Measurements from ENCODE around the gene FAM131B. TPM values are rescaled to one million over a fixed set of nuclear protein-coding genes. Genes with fewer than 3 reads are reported as not detected.

The FAM131B gene
- polyA plus RNA-seq, 1 donor from 2014 or later, result 0.38 TPM

DNA sequence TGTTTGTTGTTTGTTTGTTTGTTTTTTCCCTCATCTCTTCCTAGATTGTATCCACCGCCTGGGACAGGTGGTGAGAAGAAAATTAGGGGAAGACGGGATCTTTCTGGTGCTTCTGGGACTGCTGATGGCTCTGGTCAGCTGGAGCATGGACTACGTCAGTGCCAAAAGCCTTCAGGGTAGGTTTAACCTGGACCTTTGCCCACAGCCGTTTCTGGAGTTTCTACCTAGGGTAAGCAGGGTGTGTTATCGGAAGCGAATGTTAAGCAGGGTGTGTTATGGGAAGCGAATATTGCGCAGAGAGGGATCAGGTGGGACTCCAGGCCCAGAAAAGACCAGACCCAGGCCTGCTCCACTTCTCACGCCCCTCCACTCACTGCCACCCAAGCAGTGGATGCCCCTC lies 41.9 kb downstream of the FAM131B start:
- Mint-ChIP-seq H3K36me3 (no peaks in the 10 kb centered on the region), H3K27ac (no peak overlapping the region), H3K4me1 (peaks cover 14 to 22% (median 22%) of the 10 kb centered on the region in 3 donors), H3K27me3 (no peaks in the 10 kb centered on the region), H3K9me3 (no peaks in the 10 kb centered on the region), H3K4me3 (no peak overlapping the region)

DNA sequence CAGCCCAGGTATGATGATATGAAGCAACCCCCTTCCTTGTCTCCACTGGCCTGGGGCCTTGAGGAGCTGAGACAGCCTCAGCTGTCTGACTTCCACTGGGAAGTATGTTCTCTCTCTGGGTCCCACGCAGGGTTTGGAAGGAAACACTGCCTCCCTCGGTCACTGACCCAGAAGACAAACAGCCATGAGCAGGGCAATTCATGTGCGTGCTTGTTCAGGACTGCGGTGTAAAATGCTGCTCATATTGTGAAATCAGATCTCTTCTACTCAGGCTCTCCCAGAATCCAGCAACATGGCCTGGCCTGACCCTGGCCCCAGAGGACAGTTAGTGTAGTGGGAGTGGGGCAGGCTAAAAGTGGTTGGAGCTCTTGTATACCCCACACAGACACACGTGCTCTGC lies 43.9 kb downstream of the FAM131B start:
- Mint-ChIP-seq H3K36me3 (no peaks in the 10 kb centered on the region), H3K4me3 (no peak overlapping the region), H3K9me3 (no peaks in the 10 kb centered on the region), H3K27me3 (no peaks in the 10 kb centered on the region), H3K27ac (peak overlapping the region in 1 of 3 donors; percentile 37), H3K4me1 (peaks cover 0 to 3% (median 2%) of the 10 kb centered on the region in 3 donors)

DNA sequence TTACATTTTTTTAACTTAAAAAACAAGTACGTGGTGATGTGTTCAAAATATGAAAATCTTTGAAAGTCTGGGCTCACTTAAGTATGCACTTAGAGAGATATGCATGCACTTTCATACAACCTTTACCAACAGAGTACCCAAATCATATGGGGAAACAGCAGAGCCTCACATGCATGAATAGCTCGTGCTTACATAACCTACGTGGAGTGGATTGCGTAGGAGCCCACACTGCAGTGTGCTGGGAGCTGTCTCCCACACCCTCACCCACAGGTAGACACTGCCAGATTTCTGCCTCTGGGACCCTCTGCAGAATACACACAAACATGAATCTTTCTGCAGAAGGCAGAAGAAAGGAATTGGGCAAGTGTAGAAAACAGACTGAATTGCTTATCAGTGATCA lies 46.0 kb downstream of the FAM131B start:
- H3K27ac Mint-ChIP-seq, result no peak overlapping the region
- H3K9me3 Mint-ChIP-seq, result no peaks in the 10 kb centered on the region
- H3K27me3 Mint-ChIP-seq, result no peaks in the 10 kb centered on the region
- no peaks in the 10 kb centered on the region for H3K36me3 Mint-ChIP-seq
- peaks cover 0 to 2% (median 0%) of the 10 kb centered on the region in 3 donors for H3K4me1 Mint-ChIP-seq
- no peak overlapping the region for H3K4me3 Mint-ChIP-seq

DNA sequence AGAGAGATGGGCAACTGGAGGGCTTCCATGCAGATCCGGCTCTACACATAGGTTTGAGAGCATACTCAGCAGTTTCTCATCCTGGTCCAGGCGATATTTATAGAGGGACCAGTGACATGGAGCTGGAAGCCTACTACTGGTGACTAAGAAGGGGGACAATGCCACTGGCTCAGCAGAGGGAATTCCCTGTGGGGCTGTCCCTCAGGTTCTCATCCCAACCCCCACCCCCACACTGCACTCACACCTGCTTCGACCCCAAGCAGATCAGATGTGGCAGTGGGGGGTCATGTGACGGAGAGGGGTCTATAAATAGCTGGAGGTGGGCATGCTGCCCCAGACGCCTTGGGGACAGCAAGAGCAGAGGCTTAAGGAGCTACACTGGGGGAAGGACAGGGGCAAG lies 46.7 kb downstream of the FAM131B start, which contains the start of gene CLCN1:
CLCN1 (plus strand) TSS at position 336 of the 400 bp plus-strand sequence. CDS start 102 bp downstream, outside the sequence.
- Mint-ChIP-seq H3K9me3 (no peaks in the 10 kb centered on the region), H3K36me3 (peaks cover 2% of the 10 kb centered on the region), H3K4me3 (no peak within 1 kb of the TSS), H3K27me3 (no peaks in the 10 kb centered on the region), H3K4me1 (peaks cover 0 to 5% (median 2%) of the 10 kb centered on the region in 3 donors), H3K27ac (no peak within 1 kb of the TSS)

DNA sequence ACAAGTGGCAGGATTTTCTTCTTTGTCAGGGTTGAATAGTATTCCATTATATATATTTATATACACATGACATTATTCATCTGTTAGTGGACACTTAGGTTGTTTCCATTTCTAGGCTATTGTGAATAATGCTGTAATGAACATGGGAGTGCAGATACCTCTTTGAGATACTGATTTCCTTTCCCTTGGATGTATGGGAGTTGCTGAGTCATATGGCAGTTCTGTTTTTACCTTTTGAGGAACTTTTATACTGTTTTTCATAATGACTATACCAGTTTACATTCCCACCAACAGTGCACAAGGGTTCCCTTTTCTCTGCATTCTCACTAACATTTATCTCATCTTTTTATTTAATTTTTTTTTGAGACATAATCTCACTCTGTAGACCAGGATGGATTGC lies 48.4 kb downstream of the FAM131B start:
- Mint-ChIP-seq H3K27ac (peak overlapping the region in 1 of 3 donors; percentile 81), H3K9me3 (no peaks in the 10 kb centered on the region), H3K27me3 (no peaks in the 10 kb centered on the region)

DNA sequence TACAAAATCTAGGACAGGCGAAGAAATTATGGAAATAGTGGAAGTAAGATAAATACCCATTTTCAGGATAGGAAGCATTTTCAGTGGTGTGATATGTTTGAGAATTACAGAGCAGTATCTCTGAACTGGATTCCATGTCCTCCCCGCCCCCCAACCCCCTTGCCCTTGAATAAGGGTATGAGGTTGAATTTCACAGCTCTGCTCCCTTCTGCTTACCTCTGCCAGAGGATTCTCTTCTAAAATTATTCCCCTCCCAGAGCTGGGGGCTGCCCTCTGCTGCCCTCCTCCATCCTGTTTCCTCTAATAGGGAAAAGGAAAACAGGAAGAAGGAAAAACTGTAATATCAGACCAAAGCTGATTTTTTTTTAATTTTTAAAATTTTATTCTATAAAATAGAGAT lies 53.9 kb downstream of the FAM131B start:
- Mint-ChIP-seq H3K27ac (peak overlapping the region in 1 of 3 donors; percentile 86), H3K9me3 (no peaks in the 10 kb centered on the region), H3K27me3 (no peaks in the 10 kb centered on the region), H3K4me1 (peaks cover 16 to 23% (median 19%) of the 10 kb centered on the region in 3 donors), H3K4me3 (no peak overlapping the region), H3K36me3 (peaks cover 17% of the 10 kb centered on the region)

More for the DNA sequence above, 48.4 kb downstream of the FAM131B start:
- Mint-ChIP-seq H3K36me3 (peaks cover 8% of the 10 kb centered on the region), H3K4me3 (no peak overlapping the region), H3K4me1 (peaks cover 8 to 9% (median 9%) of the 10 kb centered on the region in 3 donors)

DNA sequence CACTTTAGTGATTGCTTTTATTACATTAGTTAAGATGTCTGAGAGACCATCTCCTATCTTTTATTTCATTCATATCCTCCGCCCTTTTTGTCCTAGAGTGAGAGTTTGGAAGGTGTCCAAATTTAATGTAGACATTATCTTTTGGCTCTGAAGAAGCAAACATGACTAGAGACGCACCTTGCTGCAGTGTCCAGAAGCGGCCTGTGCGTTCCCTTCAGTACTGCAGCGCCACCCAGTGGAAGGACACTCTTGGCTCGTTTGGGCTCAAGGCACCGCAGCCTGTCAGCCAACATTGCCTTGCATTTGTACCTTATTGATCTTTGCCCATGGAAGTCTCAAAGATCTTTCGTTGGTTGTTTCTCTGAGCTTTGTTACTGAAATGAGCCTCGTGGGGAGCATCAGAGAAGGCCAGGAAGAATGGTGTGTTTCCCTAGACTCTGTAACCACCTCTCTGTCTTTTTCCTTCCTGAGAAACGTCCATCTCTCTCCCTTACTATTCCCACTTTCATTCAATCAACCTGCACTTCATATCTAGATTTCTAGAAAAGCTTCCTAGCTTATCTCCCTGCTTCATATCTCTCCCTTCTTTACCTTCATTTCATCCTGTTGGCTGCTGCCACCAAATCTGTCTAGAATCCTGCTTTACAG lies 57.0 kb downstream of the FAM131B start:
- Mint-ChIP-seq H3K36me3 (peaks cover 21% of the 10 kb centered on the region), H3K27me3 (no peaks in the 10 kb centered on the region), H3K4me3 (no peak overlapping the region), H3K9me3 (no peaks in the 10 kb centered on the region), H3K4me1 (peaks cover 23 to 30% (median 27%) of the 10 kb centered on the region in 3 donors), H3K27ac (peak overlapping the region in 2 of 3 donors; percentile 72 to 73)

DNA sequence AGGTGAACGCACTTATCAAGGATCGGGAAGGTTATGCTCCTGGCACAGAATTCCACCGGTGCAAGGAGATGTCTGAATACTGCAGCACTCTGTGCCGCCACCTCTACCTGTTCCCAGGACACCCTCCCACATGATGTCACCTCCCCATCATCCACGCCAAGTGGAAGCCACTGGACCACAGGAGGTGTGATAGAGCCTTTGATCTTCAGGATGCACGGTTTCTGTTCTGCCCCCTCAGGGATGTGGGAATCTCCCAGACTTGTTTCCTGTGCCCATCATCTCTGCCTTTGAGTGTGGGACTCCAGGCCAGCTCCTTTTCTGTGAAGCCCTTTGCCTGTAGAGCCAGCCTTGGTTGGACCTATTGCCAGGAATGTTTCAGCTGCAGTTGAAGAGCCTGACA lies 57.6 kb downstream of the FAM131B start:
- H3K4me3 Mint-ChIP-seq, result peak overlapping the region in 1 of 4 donors; percentile 59
- H3K27ac Mint-ChIP-seq, result no peak overlapping the region
- no peaks in the 10 kb centered on the region for H3K27me3 Mint-ChIP-seq
- H3K36me3 Mint-ChIP-seq, result peaks cover 20% of the 10 kb centered on the region
- peaks cover 17 to 28% (median 26%) of the 10 kb centered on the region in 3 donors for H3K4me1 Mint-ChIP-seq
- H3K9me3 Mint-ChIP-seq, result no peaks in the 10 kb centered on the region

DNA sequence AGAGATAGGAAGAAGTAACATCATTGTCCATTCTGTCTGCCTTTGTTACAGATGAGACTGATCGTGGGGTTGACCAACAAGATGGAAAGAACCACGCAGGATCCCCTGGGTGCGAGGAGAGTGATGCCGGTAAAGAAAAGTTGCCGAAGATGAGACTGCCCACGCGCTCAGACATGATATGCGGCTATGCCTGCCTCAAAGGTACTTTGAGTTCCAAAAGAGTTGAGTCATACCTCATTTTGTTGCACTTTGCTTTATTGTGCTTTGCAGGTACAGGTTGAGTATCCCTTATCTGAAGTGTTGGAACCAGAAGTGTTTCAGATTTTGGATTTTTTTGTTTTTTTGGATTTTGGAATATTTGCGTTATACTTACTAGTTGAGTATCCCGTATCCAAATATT lies 58.8 kb downstream of the FAM131B start:
- Mint-ChIP-seq H3K9me3 (no peaks in the 10 kb centered on the region), H3K4me3 (no peak overlapping the region), H3K36me3 (peaks cover 14% of the 10 kb centered on the region), H3K4me1 (peaks cover 21 to 35% (median 28%) of the 10 kb centered on the region in 3 donors), H3K27ac (no peak overlapping the region), H3K27me3 (no peaks in the 10 kb centered on the region)

Other genes with a start within 250 kb of the FAM131B start
- not detected for gene PIP, start 230.6 kb downstream of the FAM131B start, polyA plus RNA-seq
- gene TAS2R39, start 179.3 kb downstream of the FAM131B start, polyA plus RNA-seq, result not detected
- not detected for gene TAS2R40, start 140.7 kb downstream of the FAM131B start, polyA plus RNA-seq
- gene GSTK1, start 99.3 kb downstream of the FAM131B start, polyA plus RNA-seq, result 329 TPM
- gene TMEM139, start 77.8 kb downstream of the FAM131B start, polyA plus RNA-seq, result not detected
- gene CASP2, start 74.4 kb downstream of the FAM131B start, polyA plus RNA-seq, result 23.7 TPM
- not detected for gene CLCN1, start 46.6 kb downstream of the FAM131B start, polyA plus RNA-seq
- gene ZYX, start 18.6 kb upstream of the FAM131B start, polyA plus RNA-seq, result 51.3 TPM
- gene EPHA1, start 46.1 kb upstream of the FAM131B start, polyA plus RNA-seq, result 0.80 TPM
- gene TAS2R60, start 80.7 kb upstream of the FAM131B start, polyA plus RNA-seq, result not detected
- gene TAS2R41, start 115.2 kb upstream of the FAM131B start, polyA plus RNA-seq, result not detected
- 0.50 TPM for gene CTAGE15, start 209.1 kb upstream of the FAM131B start, polyA plus RNA-seq